Neural cell (in vitro differentiated cells): ENCODE measurements around the gene ZNF362. TPM values are rescaled to one million over a fixed set of nuclear protein-coding genes. Genes with fewer than 3 reads are reported as not detected.
"Not testable (repeated sequence)": the region's sequence is repeated elsewhere in the genome, so short reads cannot be mapped to it uniquely, and the experiment has no call there.

Source experiments
- H2AFZ ChIP-seq: fragments of 200-600, 300-800 bp; sonication (generic), shearing (Covaris generic); 2 replicates; pipeline ENCODE4 v1.6.0; 2014; ENCODE audit warnings: low read depth, mild to moderate bottlenecking, antibody characterized with exemption, low read length, moderate library complexity
- H3F3A ChIP-seq: fragments of 200-600 bp; shearing (Covaris generic); 2 replicates; pipeline ENCODE4 v1.6.1; 2016; ENCODE audit warnings: mild to moderate bottlenecking, moderate library complexity, mixed read lengths, antibody characterized with exemption, low read length; ENCODE audit not compliant: insufficient read depth, poor library complexity, severe bottlenecking
- H3K27ac ChIP-seq: fragments of 200-600, 300-800 bp; sonication (generic), shearing (Covaris generic); 2 replicates; pipeline ENCODE4 v1.5.1; 2014; ENCODE audit warnings: mild to moderate bottlenecking, low read length, moderate library complexity
- H3K27me3 ChIP-seq: fragments of 300-800, 200-600 bp; sonication (generic), shearing (Covaris generic); 2 replicates; pipeline ENCODE4 v1.6.0; 2014; ENCODE audit warnings: mild to moderate bottlenecking, low read depth, low read length, moderate library complexity; ENCODE audit not compliant: insufficient read depth
- H3K36me3 ChIP-seq: fragments of 300-800, 200-600 bp; sonication (generic), shearing (Covaris generic); 2 replicates; pipeline ENCODE4 v1.5.1; 2014; ENCODE audit warnings: mild to moderate bottlenecking, antibody characterized with exemption, low read length, moderate library complexity; ENCODE audit not compliant: insufficient read depth
- H3K4me2 ChIP-seq: fragments of 300-800, 200-600 bp; sonication (generic), shearing (Covaris generic); 2 replicates; pipeline ENCODE4 v1.6.0; 2014; ENCODE audit warnings: mild to moderate bottlenecking, low read length
- H3K4me3 ChIP-seq: fragments of 300-800, 200-600 bp; sonication (generic), shearing (Covaris generic); 2 replicates; pipeline ENCODE4 v1.5.1; 2014; ENCODE audit warnings: mild to moderate bottlenecking, low read length, moderate library complexity
- H3K79me2 ChIP-seq: fragments of 200-600 bp; shearing (Covaris generic); replicated peaks from 2 replicates; pipeline ENCODE4 v1.6.0; 2014; ENCODE audit warnings: mild to moderate bottlenecking, low read length, moderate library complexity; ENCODE audit not compliant: insufficient read depth
- H3K9ac ChIP-seq: fragments of 300-800, 200-600 bp; sonication (generic), shearing (Covaris generic); 2 replicates; pipeline ENCODE4 v1.6.1; 2016; ENCODE audit warnings: mild to moderate bottlenecking, low read length, mixed read lengths
- H3K9me2 ChIP-seq: fragments of 200-600 bp; shearing (Covaris generic); 2 replicates; pipeline ENCODE4 v1.6.1; 2016; ENCODE audit warnings: mild to moderate bottlenecking, low read length, mixed read lengths; ENCODE audit not compliant: insufficient read depth
- H3K9me3 ChIP-seq: fragments of 200-600, 300-800 bp; sonication (generic), shearing (Covaris generic); 2 replicates; pipeline ENCODE4 v1.6.1; 2016; ENCODE audit warnings: mild to moderate bottlenecking, mixed run types, low read length, moderate library complexity, mixed read lengths
- H4K20me1 ChIP-seq: fragments of 200-600 bp; shearing (Covaris generic); 2 replicates; pipeline ENCODE4 v1.6.1; 2016; ENCODE audit warnings: mild to moderate bottlenecking, mixed run types; ENCODE audit not compliant: insufficient read depth
- EP300 ChIP-seq: fragments of 450-650 bp; conservative IDR thresholded peaks from 2 replicates; pipeline ENCODE4 v1.6.1; 2014; ENCODE audit warnings: antibody characterized with exemption, mild to moderate bottlenecking, moderate library complexity; ENCODE audit not compliant: poor library complexity, severe bottlenecking
- EZH2 ChIP-seq: fragments of 200-600, 300-800 bp; shearing (Covaris generic), sonication (generic); IDR thresholded peaks from 2 replicates; pipeline ENCODE4 v1.6.1; 2014; ENCODE audit warnings: antibody characterized with exemption, low read length, borderline replicate concordance, mild to moderate bottlenecking; ENCODE audit not compliant: insufficient read depth, poor library complexity, severe bottlenecking
- MXI1 ChIP-seq: fragments of 450-650 bp; conservative IDR thresholded peaks from 2 replicates; pipeline ENCODE4 v1.6.1; 2014; ENCODE audit warnings: antibody characterized with exemption, mild to moderate bottlenecking; ENCODE audit not compliant: poor library complexity, severe bottlenecking
- POLR2AphosphoS5 ChIP-seq: IDR thresholded peaks from 2 replicates; pipeline ENCODE4 v1.6.1; 2012
- RAD21 ChIP-seq: fragments of 450-650 bp; conservative IDR thresholded peaks from 2 replicates; pipeline ENCODE4 v1.6.1; 2014; ENCODE audit warnings: antibody characterized with exemption, mild to moderate bottlenecking, moderate library complexity
- REST ChIP-seq: IDR thresholded peaks from 2 replicates; pipeline ENCODE4 v1.6.1; 2012; ENCODE audit warnings: borderline replicate concordance
- SMC3 ChIP-seq: fragments of 450-650 bp; conservative IDR thresholded peaks from 2 replicates; pipeline ENCODE4 v1.6.1; 2014; ENCODE audit warnings: antibody characterized with exemption, mild to moderate bottlenecking, moderate library complexity; ENCODE audit not compliant: poor library complexity
- TAF1 ChIP-seq: IDR thresholded peaks from 2 replicates; pipeline ENCODE4 v1.6.1; 2012; ENCODE audit warnings: low read depth
- polyA plus RNA-seq: library from polyadenylated mRNA; depleted of rRNA; stranded (reverse); fragments of >200 nt; gene quantifications from 2 replicates; pipeline ENCODE4 v1.2.3, GENCODE V29; 2014
- TF ChIP-seq, protein P1 (sequence below): fragments of 450-650 bp; IDR thresholded peaks from 2 replicates; pipeline ENCODE4 v1.5.1; 2014; ENCODE audit warnings: antibody characterized with exemption, mild to moderate bottlenecking, moderate library complexity; ENCODE audit not compliant: poor library complexity, severe bottlenecking

ZNF362 gene
- polyA plus RNA-seq, 1 donor from 2014 or later = 17.6 TPM

DNA sequence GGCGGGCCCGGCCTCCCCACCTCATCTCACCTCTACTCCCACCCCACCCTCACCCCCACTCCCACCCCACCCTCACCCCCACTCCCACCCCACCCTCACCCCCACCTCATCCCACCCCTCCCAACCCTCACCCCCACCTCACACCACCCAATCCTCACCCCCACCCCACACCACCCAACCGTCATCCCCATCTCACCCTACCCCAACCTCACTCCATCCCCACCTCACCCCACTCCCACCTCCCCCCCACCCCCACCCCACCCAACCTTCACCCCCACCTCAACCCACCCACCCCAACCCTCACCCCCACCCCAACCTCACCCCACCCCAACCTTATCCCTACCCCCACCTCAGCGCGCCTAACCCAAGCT lies 51.2 kb downstream of the ZNF362 start:
- Histone ChIP-seq H3K79me2 (no peaks in the 10 kb centered on the region), H2AFZ (no peak overlapping the region), H3K27me3 (no peaks in the 10 kb centered on the region), H3K9me2 (no peaks in the 10 kb centered on the region), H3K36me3 (no peaks in the 10 kb centered on the region), H4K20me1 (no peaks in the 10 kb centered on the region), H3K9me3 (no peaks in the 10 kb centered on the region), H3K4me2 (no peak overlapping the region), H3F3A (no peaks in the 10 kb centered on the region), H3K27ac (no peak overlapping the region), H3K4me3 (no peak overlapping the region), H3K9ac (no peak overlapping the region)
- no peak for TF ChIP-seq TAF1
- TF ChIP-seq EZH2 = no peak
- TF ChIP-seq RAD21 = no peak
- no peak for TF ChIP-seq POLR2AphosphoS5
- no peak for TF ChIP-seq SMC3
- TF ChIP-seq EP300 = no peak
- TF ChIP-seq REST = no peak
- TF ChIP-seq, protein P1, sequence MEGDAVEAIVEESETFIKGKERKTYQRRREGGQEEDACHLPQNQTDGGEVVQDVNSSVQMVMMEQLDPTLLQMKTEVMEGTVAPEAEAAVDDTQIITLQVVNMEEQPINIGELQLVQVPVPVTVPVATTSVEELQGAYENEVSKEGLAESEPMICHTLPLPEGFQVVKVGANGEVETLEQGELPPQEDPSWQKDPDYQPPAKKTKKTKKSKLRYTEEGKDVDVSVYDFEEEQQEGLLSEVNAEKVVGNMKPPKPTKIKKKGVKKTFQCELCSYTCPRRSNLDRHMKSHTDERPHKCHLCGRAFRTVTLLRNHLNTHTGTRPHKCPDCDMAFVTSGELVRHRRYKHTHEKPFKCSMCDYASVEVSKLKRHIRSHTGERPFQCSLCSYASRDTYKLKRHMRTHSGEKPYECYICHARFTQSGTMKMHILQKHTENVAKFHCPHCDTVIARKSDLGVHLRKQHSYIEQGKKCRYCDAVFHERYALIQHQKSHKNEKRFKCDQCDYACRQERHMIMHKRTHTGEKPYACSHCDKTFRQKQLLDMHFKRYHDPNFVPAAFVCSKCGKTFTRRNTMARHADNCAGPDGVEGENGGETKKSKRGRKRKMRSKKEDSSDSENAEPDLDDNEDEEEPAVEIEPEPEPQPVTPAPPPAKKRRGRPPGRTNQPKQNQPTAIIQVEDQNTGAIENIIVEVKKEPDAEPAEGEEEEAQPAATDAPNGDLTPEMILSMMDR = no peak
- TF ChIP-seq MXI1 = no peak

GRCh38 chr1:33309351-33309750 lies 53.1 kb downstream of the ZNF362 start:
- H3K9me2 ChIP-seq, H2AFZ ChIP-seq, H3K27me3 ChIP-seq, H4K20me1 ChIP-seq, H3K79me2 ChIP-seq, H3K4me3 ChIP-seq, H3K9ac ChIP-seq, H3K9me3 ChIP-seq, H3K4me2 ChIP-seq, H3K27ac ChIP-seq, H3F3A ChIP-seq, H3K36me3 ChIP-seq: not testable (repeated sequence)

GRCh38 chr1:33310702-33311101 lies 54.4 kb downstream of the ZNF362 start:
- TF ChIP-seq TAF1 (no peak), EZH2 (no peak), POLR2AphosphoS5 (no peak), RAD21 (no peak), SMC3 (no peak), MXI1 (no peak), EP300 (no peak)
- TF ChIP-seq, protein P1 = no peak
- H3F3A ChIP-seq = no peaks in the 10 kb centered on the region
- no peaks in the 10 kb centered on the region for H3K27me3 ChIP-seq
- H3K79me2 ChIP-seq = no peaks in the 10 kb centered on the region
- no peak overlapping the region for H3K4me2 ChIP-seq
- H3K27ac ChIP-seq = no peak overlapping the region
- H3K9me3 ChIP-seq = no peaks in the 10 kb centered on the region
- H3K36me3 ChIP-seq = no peaks in the 10 kb centered on the region
- no peak overlapping the region for H3K9ac ChIP-seq
- H4K20me1 ChIP-seq = no peaks in the 10 kb centered on the region
- H2AFZ ChIP-seq = no peak overlapping the region
- no peaks in the 10 kb centered on the region for H3K9me2 ChIP-seq
- H3K4me3 ChIP-seq = no peak overlapping the region
